HepG2 (cell line): ENCODE measurements around the gene RAB11FIP5. TPM values are rescaled to one million over a fixed set of nuclear protein-coding genes. Genes with fewer than 3 reads are reported as not detected.

Experiments used
- ATAC-seq: fragments of 200-7000 bp; cut with Tn5 transposase; 3 replicates; pipeline ENCODE4 v1.9.1; 2020; ENCODE audit warnings: mild to moderate bottlenecking, moderate library complexity
- BruUV-seq: library from RNA; stranded (reverse); fragments of 400-500 nt; replicated peaks from 2 replicates; lab custom pipeline; 2021; lab: Mats Ljungman, UMichigan
- CTCF ChIA-PET: fragments of 300-600 bp; formaldehyde crosslinking; extraction: SDS; loops from one replicate; lab custom pipeline; 2021; ENCODE audit warnings: low total read pairs, inconsistent platforms, low intra/inter-chr PET ratio; lab: Yijun Ruan, JAX
- POLR2A ChIA-PET: fragments of 350-600 bp; sonication (Branson Sonifier 250); formaldehyde crosslinking; loops from one replicate; lab custom pipeline; 2020; ENCODE audit warnings: antibody characterized with exemption, inconsistent platforms; lab: Yijun Ruan, JAX
- DNase-seq: peaks from one replicate; pipeline ENCODE4 v3.0.0-alpha.2; 2015; ENCODE audit warnings: low spot score
- FAIRE-seq: peaks from 3 replicates; lab custom pipeline; 2011; peaks lifted over from hg19 to GRCh38; lab: Jason Lieb, UNC
- H2AFZ ChIP-seq: one replicate; pipeline ENCODE4 v1.6.1; 2011; ENCODE audit warnings: low read length, inconsistent platforms
- H3K27ac ChIP-seq: fragments of 300-600 bp; 3 replicates; pipeline ENCODE4 v1.8.0; 2011; ENCODE audit warnings: mixed run types, mild to moderate bottlenecking, mixed read lengths, low read length, inconsistent platforms; ENCODE audit not compliant: insufficient read depth; ENCODE audit errors: extremely low read length
- H3K27me3 ChIP-seq, 2 experiments: fragments of 200-600 bp in 1 of 2; 2 replicates in 1 of 2; 3 replicates in 1 of 2; pipeline versions ENCODE4 v1.6.0 to v1.8.0; 2011; ENCODE audit warnings: low read length in 2 of 2, mild to moderate bottlenecking in 2 of 2, moderate library complexity in 2 of 2, inconsistent platforms in 1 of 2; ENCODE audit not compliant: insufficient read depth in 2 of 2, control insufficient read depth in 1 of 2
- H3K36me3 ChIP-seq, 2 experiments: fragments of 200-600 bp in 1 of 2; replicated peaks in 1 of 2; 2 replicates in 1 of 2; 3 replicates in 1 of 2; pipeline versions ENCODE4 v1.5.1 to v1.8.0; 2011; ENCODE audit warnings: low read length in 2 of 2, inconsistent platforms in 1 of 2; ENCODE audit not compliant: insufficient read depth in 2 of 2, control insufficient read depth in 1 of 2
- H3K4me1 ChIP-seq: 2 replicates; pipeline ENCODE4 v1.5.1; 2012; ENCODE audit warnings: low read length, inconsistent platforms; ENCODE audit not compliant: insufficient read depth
- H3K4me2 ChIP-seq: 2 replicates; pipeline ENCODE4 v1.6.0; 2011; ENCODE audit warnings: low read depth, low read length, inconsistent platforms
- H3K4me3 ChIP-seq, 3 experiments: fragments of 200-600 bp in 1 of 3; sonication (generic), shearing (Covaris generic) in 1 of 3; replicated peaks in 1 of 3; 2 replicates each; pipeline ENCODE4 v1.5.1; 2011 to 2016; ENCODE audit warnings: low read length in 3 of 3, inconsistent platforms in 2 of 3, low read depth in 2 of 3, mild to moderate bottlenecking in 2 of 3, control low read depth in 1 of 3, mixed read lengths in 1 of 3; ENCODE audit not compliant: insufficient read depth in 1 of 3
- H3K79me2 ChIP-seq: one replicate; pipeline ENCODE4 v1.6.1; 2011; ENCODE audit warnings: low read length, inconsistent platforms; ENCODE audit not compliant: insufficient read depth
- H3K9ac ChIP-seq: 2 replicates; pipeline ENCODE4 v1.6.0; 2011; ENCODE audit warnings: mild to moderate bottlenecking, low read depth, low read length, inconsistent platforms; ENCODE audit not compliant: insufficient read depth
- H3K9me3 ChIP-seq: 2 replicates; pipeline ENCODE4 v1.5.1; 2012; ENCODE audit warnings: mild to moderate bottlenecking, low read length
- H4K20me1 ChIP-seq: 2 replicates; pipeline ENCODE4 v1.6.0; 2011; ENCODE audit warnings: inconsistent platforms, mild to moderate bottlenecking, low read length, moderate library complexity; ENCODE audit not compliant: insufficient read depth
- ELF3 ChIP-seq: IDR thresholded peaks from 2 replicates; pipeline ENCODE4 v1.6.1; 2016; ENCODE audit warnings: missing genetic modification reagents, missing compliant biosample characterization
- FOXK1 ChIP-seq: sonication (generic); formaldehyde crosslinking; IDR thresholded peaks from 2 replicates; pipeline ENCODE4 v1.4.0; 2020; ENCODE audit warnings: low read depth, missing genetic modification reagents, borderline replicate concordance
- GPBP1L1 ChIP-seq: sonication (generic); formaldehyde crosslinking; IDR thresholded peaks from 2 replicates; pipeline ENCODE4 v1.5.0; 2020; ENCODE audit warnings: mild to moderate bottlenecking, missing genetic modification reagents
- HDAC6 ChIP-seq: fragments of 200-600 bp; sonication (generic); IDR thresholded peaks from 2 replicates; pipeline ENCODE4 v1.7.0; 2017; ENCODE audit warnings: mild to moderate bottlenecking, antibody characterized with exemption, low read length, low read depth
- MIER2 ChIP-seq: IDR thresholded peaks from 2 replicates; pipeline ENCODE4 v1.6.1; 2016; ENCODE audit warnings: missing biosample characterization, missing genetic modification reagents
- NFIB ChIP-seq: sonication (generic); formaldehyde crosslinking; IDR thresholded peaks from 2 replicates; pipeline ENCODE4 v1.9.0; 2021; ENCODE audit warnings: missing genetic modification reagents, mild to moderate bottlenecking, borderline replicate concordance
- SRF ChIP-seq: IDR thresholded peaks from 2 replicates; pipeline ENCODE4 v1.6.1; 2011; ENCODE audit warnings: mild to moderate bottlenecking, low read depth, low read length, moderate library complexity
- SRY ChIP-seq: sonication (generic); formaldehyde crosslinking; IDR thresholded peaks from 2 replicates; pipeline ENCODE4 v1.8.0; 2022; ENCODE audit warnings: mild to moderate bottlenecking, missing genetic modification reagents
- ZC3H4 ChIP-seq: sonication (generic); formaldehyde crosslinking; IDR thresholded peaks from 2 replicates; pipeline ENCODE4 v1.4.0; 2020; ENCODE audit warnings: missing genetic modification reagents, borderline replicate concordance
- ZNF510 ChIP-seq: sonication (generic); formaldehyde crosslinking; IDR thresholded peaks from 2 replicates; pipeline ENCODE4 v1.4.0; 2020; ENCODE audit warnings: low read depth, mild to moderate bottlenecking, missing genetic modification reagents
- ZNF740 ChIP-seq: sonication (generic); formaldehyde crosslinking; IDR thresholded peaks from 2 replicates; pipeline ENCODE4 v1.4.0; 2020; ENCODE audit warnings: missing genetic modification reagents
- WGBS: methylation state at CpG from one replicate; pipeline ENCODE4 v1.1.6; 2017; ENCODE audit warnings: low lambda C conversion rate; 5-methylcytosine and 5-hydroxymethylcytosine counted together
- in situ Hi-C: cut with HindIII; loops from 2 replicates; pipeline ENCODE4 v1.10.0; 2017; ENCODE audit warnings: low pct_unique_long_range_greater_than_20kb; ENCODE audit not compliant: extremely low pct_ligation_motif_present
- intact Hi-C: fragments of 100-400 bp; cut with micrococcal nuclease; formaldehyde crosslinking; loops from one replicate; pipeline ENCODE4 v1.10.0; 2022; ENCODE audit not compliant: unreplicated experiment
- polyA plus RNA-seq, 8 experiments: library from polyadenylated mRNA; depleted of rRNA in 3 of 8; stranded (reverse) in 7 of 8; unstranded in 1 of 8; fragments of >200 nt; fragmentation: Illumina TruSeq in 4 of 8; extraction: Trizol in 4 of 8; gene quantifications; 2 replicates each; pipeline versions ENCODE4 v1.2.1 to v1.2.3, GENCODE V29; 2011 to 2016; ENCODE audit warnings: low read depth in 4 of 8, missing spikeins in 1 of 8, mixed read lengths in 1 of 8; ENCODE audit not compliant: insufficient read depth in 1 of 8
- total RNA-seq, 5 experiments: library from RNA; depleted of rRNA; stranded (reverse); fragments of >200 nt; fragmentation: Illumina TruSeq; extraction: Trizol; gene quantifications; 2 replicates each; pipeline ENCODE4 v1.2.3, GENCODE V29; 2016; ENCODE audit warnings: low read depth in 1 of 5

Gene RAB11FIP5
- total and polyA plus RNA-seq, 2 of the 13 experiments (the other 11 are each of a cell fraction or from before 2014, with no cell fraction given), result 9.4 to 22.9 TPM

GRCh38 chr2:73122536-73122935, 9.8 kb upstream of the RAB11FIP5 start:
- H3K79me2 ChIP-seq, result no peaks in the 10 kb centered on the region
- FAIRE-seq, result no peak
- ChIA-PET POLR2A (no interaction called here), CTCF (no interaction called here)
- 7% methylated on average over 1 of the region's 1 CpG for WGBS
- H3K27ac ChIP-seq, result no peak overlapping the region
- H2AFZ ChIP-seq, result no peak overlapping the region
- no peak overlapping the region for H3K9ac ChIP-seq
- no peak for ATAC-seq
- H3K4me1 ChIP-seq, result peaks cover 30% of the 10 kb centered on the region
- TF ChIP-seq ZNF510 (CRISPR knock-in tag), result no peak
- TF ChIP-seq ZNF740 (CRISPR knock-in tag), result no peak
- TF ChIP-seq FOXK1 (CRISPR knock-in tag), result no peak
- no peak for TF ChIP-seq HDAC6
- TF ChIP-seq GPBP1L1 (CRISPR knock-in tag), result no peak
- no peak for TF ChIP-seq SRF
- TF ChIP-seq SRY (CRISPR knock-in tag), result no peak
- no peak for TF ChIP-seq NFIB (CRISPR knock-in tag)
- no peak for TF ChIP-seq ZC3H4 (CRISPR knock-in tag)
- TF ChIP-seq MIER2, result no peak
- no peak for TF ChIP-seq ELF3 (CRISPR knock-in tag)
- no peaks in the 10 kb centered on the region for H3K36me3 ChIP-seq
- intact Hi-C loops (no loop called here), in situ Hi-C loops (no loop called here)
- H3K4me2 ChIP-seq, result no peak overlapping the region
- BruUV-seq, result no TSS peak
- no peaks in the 10 kb centered on the region for H3K27me3 ChIP-seq
- no peak for DNase-seq
- H3K9me3 ChIP-seq, result no peaks in the 10 kb centered on the region
- H4K20me1 ChIP-seq, result no peaks in the 10 kb centered on the region
- H3K4me3 ChIP-seq, result no peak overlapping the region
